Lower lobe of right lung (tissue), 2 donors: Measurements from ENCODE around the gene MICALL1. TPM values are rescaled to one million over a fixed set of nuclear protein-coding genes. Genes with fewer than 3 reads are reported as not detected.
A peak's percentile ranks its signal among the peaks of the same experiment; 100 is the strongest.

ENCODE experiments used
- ATAC-seq, 2 donors: fragments of 200-7000 bp; cut with Tn5 transposase; one replicate each; pipeline ENCODE4 v1.9.1; 2020 to 2022; ENCODE audit warnings: mild to moderate bottlenecking in 2 of 2, moderate library complexity in 2 of 2
- DNase-seq: peaks from one replicate; pipeline ENCODE4 v3.0.0-alpha.2; 2020
- H3K27ac ChIP-seq: fragments of 200-600 bp; one replicate; pipeline ENCODE4 v1.8.0; 2022
- H3K27me3 ChIP-seq: fragments of 200-600 bp; one replicate; pipeline ENCODE4 v1.8.0; 2022; ENCODE audit warnings: low read depth
- H3K36me3 ChIP-seq: fragments of 200-600 bp; one replicate; pipeline ENCODE4 v1.8.0; 2022; ENCODE audit warnings: mild to moderate bottlenecking
- H3K4me1 ChIP-seq: fragments of 200-600 bp; one replicate; pipeline ENCODE4 v1.8.0; 2022
- H3K4me3 ChIP-seq: fragments of 200-600 bp; one replicate; pipeline ENCODE4 v1.8.0; 2022; ENCODE audit warnings: mild to moderate bottlenecking
- H3K9me3 ChIP-seq: fragments of 200-600 bp; one replicate; pipeline ENCODE4 v1.8.0; 2022
- CTCF ChIP-seq: fragments of 200-600 bp; IDR thresholded peaks from one replicate; pipeline ENCODE4 v1.8.0; 2022; ENCODE audit warnings: antibody characterized with exemption, mild to moderate bottlenecking
- intact Hi-C: fragments of 100-400 bp; cut with DNase I; formaldehyde crosslinking; loops from one replicate; pipeline ENCODE4 v1.11.0; 2022
- total RNA-seq: library from RNA; stranded (reverse); fragmentation: NEBNext Ultra II Directional; extraction: Animal tissue kit (Norgen Biotek cat#: 25700); gene quantifications from one replicate; pipeline ENCODE4 v1.2.1, GENCODE V29; 2021
- donor health status: DM: no; HTN: yes; CAD: no; lungs with severe emphysema.

Gene MICALL1
- total RNA-seq, 1 donor from 2014 or later = 32.2 TPM

- H3K27me3 ChIP-seq = no peaks in the 10 kb centered on the region
- H3K36me3 ChIP-seq = peaks cover 72% of the 10 kb centered on the region
- peaks cover 11% of the 10 kb centered on the region for H3K4me1 ChIP-seq
- intact Hi-C loops = no loop called here
- H3K27ac ChIP-seq = no peak overlapping the region
- ATAC-seq = no peak
- H3K9me3 ChIP-seq = no peaks in the 10 kb centered on the region
- H3K4me3 ChIP-seq = no peak overlapping the region
- no peak for DNase-seq
- no peak for TF ChIP-seq CTCF
Measured at GRCh38 chr22:37916311-37916710, 10.2 kb downstream of the MICALL1 start.

- DNase-seq (no peak), ATAC-seq (no peak)
- Histone ChIP-seq H3K4me1 (peaks cover 7% of the 10 kb centered on the region), H3K27me3 (no peaks in the 10 kb centered on the region), H3K4me3 (no peak overlapping the region), H3K9me3 (no peaks in the 10 kb centered on the region), H3K36me3 (peaks cover 77% of the 10 kb centered on the region), H3K27ac (no peak overlapping the region)
- no peak for TF ChIP-seq CTCF
- intact Hi-C loops = no loop called here
Measured at GRCh38 chr22:37917874-37918548, 11.9 kb downstream of the MICALL1 start.

GRCh38 chr22:37918580-37919270 lies 12.6 kb downstream of the MICALL1 start:
- H3K9me3 ChIP-seq = no peaks in the 10 kb centered on the region
- intact Hi-C loops = no loop called here
- H3K4me3 ChIP-seq = no peak overlapping the region
- TF ChIP-seq CTCF = no peak
- ATAC-seq (peak in 1 of 2 donors; percentile 9), DNase-seq (no peak)
- peaks cover 7% of the 10 kb centered on the region for H3K4me1 ChIP-seq
- no peak overlapping the region for H3K27ac ChIP-seq
- peaks cover 77% of the 10 kb centered on the region for H3K36me3 ChIP-seq
- H3K27me3 ChIP-seq = no peaks in the 10 kb centered on the region

- no peak for DNase-seq
- ATAC-seq = no peak
- H3K4me3 ChIP-seq = no peak overlapping the region
- no peaks in the 10 kb centered on the region for H3K9me3 ChIP-seq
- no peak for TF ChIP-seq CTCF
- H3K27ac ChIP-seq = peak overlapping the region; percentile 48
- H3K36me3 ChIP-seq = peaks cover 74% of the 10 kb centered on the region
- H3K4me1 ChIP-seq = peaks cover 7% of the 10 kb centered on the region
- no peaks in the 10 kb centered on the region for H3K27me3 ChIP-seq
- intact Hi-C loops = no loop called here
Measured at GRCh38 chr22:37920126-37920525, 14.0 kb downstream of the MICALL1 start.

GRCh38 chr22:37922191-37922590 lies 16.1 kb downstream of the MICALL1 start:
- Histone ChIP-seq H3K4me1 (peaks cover 7% of the 10 kb centered on the region), H3K4me3 (no peak overlapping the region), H3K27me3 (no peaks in the 10 kb centered on the region), H3K36me3 (peaks cover 75% of the 10 kb centered on the region), H3K9me3 (no peaks in the 10 kb centered on the region), H3K27ac (no peak overlapping the region)
- TF ChIP-seq CTCF = no peak
- ATAC-seq = no peak
- intact Hi-C loops = no loop called here
- DNase-seq = no peak
